ENCODE data around the gene C7. TPM values are rescaled to one million over a fixed set of nuclear protein-coding genes. Genes with fewer than 3 reads are reported as not detected.

The C7 gene
- total RNA-seq, 1 donor from 2014 or later, result 199 TPM

Other genes with a start within 250 kb of the C7 start
- 6.6 TPM for gene PTGER4, start 229.6 kb upstream of the C7 start, total RNA-seq
- gene TTC33, start 153.5 kb upstream of the C7 start, total RNA-seq, result 14.8 TPM
- 35.9 TPM for gene PRKAA1, start 111.1 kb upstream of the C7 start, total RNA-seq
- gene RPL37, start 74.3 kb upstream of the C7 start, total RNA-seq, result 619 TPM
- gene CARD6, start 68.1 kb upstream of the C7 start, total RNA-seq, result 6.4 TPM
- gene MROH2B, start 161.8 kb downstream of the C7 start, total RNA-seq, result not detected

All from left ventricle myocardium superior (tissue), 1 donor.